MG63 (cell line): ENCODE results near the gene LYRM1. TPM values are rescaled to one million over a fixed set of nuclear protein-coding genes. Genes with fewer than 3 reads are reported as not detected.

ENCODE experiments used
- DNase-seq: peaks from one replicate; pipeline ENCODE4 v3.0.0-alpha.2; 2020
- H3K27me3 ChIP-seq: fragments of 250-450 bp; sonication (Bioruptor Pico); 2 replicates; pipeline ENCODE4 v1.5.1; 2020; ENCODE audit warnings: mild to moderate bottlenecking, moderate library complexity
- H3K36me3 ChIP-seq: fragments of 250-450 bp; sonication (Bioruptor Pico); 2 replicates; pipeline ENCODE4 v1.5.1; 2020; ENCODE audit warnings: mild to moderate bottlenecking, moderate library complexity
- H3K4me3 ChIP-seq: fragments of 250-450 bp; sonication (Bioruptor Pico); 2 replicates; pipeline ENCODE4 v1.5.1; 2020; ENCODE audit warnings: mild to moderate bottlenecking, moderate library complexity
- H3K9me3 ChIP-seq: fragments of 250-450 bp; sonication (Bioruptor Pico); 2 replicates; pipeline ENCODE4 v1.5.1; 2020; ENCODE audit warnings: mild to moderate bottlenecking, moderate library complexity
- total RNA-seq: library from RNA; depleted of rRNA; stranded (reverse); fragments of >200 nt; shearing (Covaris generic); gene quantifications from 2 replicates; pipeline ENCODE4 v1.2.3, GENCODE V29; 2014; ENCODE audit warnings: low replicate concordance

Gene LYRM1
- total RNA-seq, 1 experiment from 2014 or later: 65.9 TPM

GRCh38 chr16:20889625-20890275 is 10.8 kb upstream of the LYRM1 start:
- Histone ChIP-seq H3K4me3 (no peak overlapping the region), H3K27me3 (no peaks in the 10 kb centered on the region), H3K36me3 (peaks cover 40% of the 10 kb centered on the region), H3K9me3 (no peaks in the 10 kb centered on the region)
- no peak for DNase-seq

GRCh38 chr16:20894388-20894787 is 6.2 kb upstream of the LYRM1 start:
- H3K9me3 ChIP-seq: no peaks in the 10 kb centered on the region
- H3K4me3 ChIP-seq: no peak overlapping the region
- no peaks in the 10 kb centered on the region for H3K27me3 ChIP-seq
- H3K36me3 ChIP-seq: peaks cover 61% of the 10 kb centered on the region
- DNase-seq: no peak

GRCh38 chr16:20897253-20897897 is 3.2 kb upstream of the LYRM1 start:
- Histone ChIP-seq H3K4me3 (no peak overlapping the region), H3K36me3 (peaks cover 52% of the 10 kb centered on the region), H3K27me3 (no peaks in the 10 kb centered on the region), H3K9me3 (no peaks in the 10 kb centered on the region)
- no peak for DNase-seq

- H3K27me3 ChIP-seq: no peaks in the 10 kb centered on the region
- no peak for DNase-seq
- peaks cover 54% of the 10 kb centered on the region for H3K36me3 ChIP-seq
- H3K9me3 ChIP-seq: no peaks in the 10 kb centered on the region
- H3K4me3 ChIP-seq: no peak overlapping the region
Measured at GRCh38 chr16:20897922-20898321, 2.6 kb upstream of the LYRM1 start.

GRCh38 chr16:20899071-20899470 is 1.5 kb upstream of the LYRM1 start:
- Histone ChIP-seq H3K4me3 (peak overlapping the region; percentile 74), H3K27me3 (no peaks in the 10 kb centered on the region)
- no peak for DNase-seq

GRCh38 chr16:20899477-20900298 is 883 bp upstream of the LYRM1 start:
- H3K36me3 ChIP-seq: peaks cover 40% of the 10 kb centered on the region
- H3K9me3 ChIP-seq: no peaks in the 10 kb centered on the region
- H3K27me3 ChIP-seq: no peaks in the 10 kb centered on the region
- peak overlapping the region; percentile 74 for H3K4me3 ChIP-seq
- DNase-seq: no peak

More at GRCh38 chr16:20899071-20899470, 1.5 kb upstream of the LYRM1 start:
- Histone ChIP-seq H3K36me3 (peaks cover 45% of the 10 kb centered on the region), H3K9me3 (no peaks in the 10 kb centered on the region)

- H3K27me3 ChIP-seq: no peaks in the 10 kb centered on the region
- H3K36me3 ChIP-seq: peaks cover 30% of the 10 kb centered on the region
- no peak for DNase-seq
- no peaks in the 10 kb centered on the region for H3K9me3 ChIP-seq
- H3K4me3 ChIP-seq: peak overlapping the region; percentile 74
Measured at GRCh38 chr16:20901068-20901435, 481 bp downstream of the LYRM1 start.

GRCh38 chr16:20901436-20902112 is 1.0 kb downstream of the LYRM1 start:
- Histone ChIP-seq H3K9me3 (no peaks in the 10 kb centered on the region), H3K4me3 (peak overlapping the region; percentile 74), H3K36me3 (peaks cover 26% of the 10 kb centered on the region), H3K27me3 (no peaks in the 10 kb centered on the region)
- DNase-seq: peak; percentile 48

GRCh38 chr16:20902426-20902825 is 1.9 kb downstream of the LYRM1 start:
- Histone ChIP-seq H3K36me3 (peaks cover 18% of the 10 kb centered on the region), H3K27me3 (no peaks in the 10 kb centered on the region), H3K9me3 (no peaks in the 10 kb centered on the region), H3K4me3 (peak overlapping the region; percentile 74; the same call in 1 of the 2 replicates)
- DNase-seq: no peak

- no peak for DNase-seq
- Histone ChIP-seq H3K4me3 (no peak overlapping the region), H3K27me3 (no peaks in the 10 kb centered on the region), H3K9me3 (no peaks in the 10 kb centered on the region), H3K36me3 (peaks cover 17% of the 10 kb centered on the region)
Measured at GRCh38 chr16:20903116-20903898, 2.7 kb downstream of the LYRM1 start.

- no peak for DNase-seq
- Histone ChIP-seq H3K9me3 (no peaks in the 10 kb centered on the region), H3K27me3 (no peaks in the 10 kb centered on the region), H3K36me3 (peaks cover 17% of the 10 kb centered on the region), H3K4me3 (no peak overlapping the region)
Measured at GRCh38 chr16:20903899-20904506, 3.4 kb downstream of the LYRM1 start.

GRCh38 chr16:20904507-20905081 is 4.0 kb downstream of the LYRM1 start:
- Histone ChIP-seq H3K36me3 (peaks cover 17% of the 10 kb centered on the region), H3K27me3 (no peaks in the 10 kb centered on the region), H3K9me3 (no peaks in the 10 kb centered on the region), H3K4me3 (no peak overlapping the region)
- DNase-seq: peak; percentile 50

- Histone ChIP-seq H3K27me3 (no peaks in the 10 kb centered on the region), H3K4me3 (no peak overlapping the region), H3K9me3 (no peaks in the 10 kb centered on the region), H3K36me3 (peaks cover 17% of the 10 kb centered on the region)
- DNase-seq: no peak
Measured at GRCh38 chr16:20905576-20905975, 5.0 kb downstream of the LYRM1 start.

- no peaks in the 10 kb centered on the region for H3K27me3 ChIP-seq
- peaks cover 15% of the 10 kb centered on the region for H3K36me3 ChIP-seq
- DNase-seq: peak; percentile 69
- no peak overlapping the region for H3K4me3 ChIP-seq
- H3K9me3 ChIP-seq: no peaks in the 10 kb centered on the region
Measured at GRCh38 chr16:20906341-20907255, 6.0 kb downstream of the LYRM1 start.
